Stomach (tissue), 9 donors: ENCODE results near the gene ITPR2. TPM values are rescaled to one million over a fixed set of nuclear protein-coding genes. Genes with fewer than 3 reads are reported as not detected.

Experiments used
- DNase-seq, 2 donors: peaks; one replicate each; pipeline versions ENCODE4 v3.0.0 to v3.0.0-alpha.2; 2013 to 2019
- H3K27ac ChIP-seq, 5 donors: fragments of 200-600 bp in 4 of 5; sonication (generic) in 4 of 5; one replicate each; pipeline ENCODE4 v1.5.1; 2013 to 2019; ENCODE audit warnings: mild to moderate bottlenecking in 1 of 5, moderate library complexity in 1 of 5
- H3K27me3 ChIP-seq, 3 donors: fragments of 200-600 bp; sonication (generic); one replicate each; pipeline ENCODE4 v1.5.1; 2017 to 2019; ENCODE audit warnings: mixed run types in 1 of 3
- H3K36me3 ChIP-seq, 4 donors: fragments of 200-600 bp; sonication (generic); 1 replicate in 3 of 4; 2 replicates in 1 of 4; pipeline ENCODE4 v1.5.1; 2016 to 2019
- H3K4me1 ChIP-seq, 4 donors: fragments of 200-600 bp; sonication (generic); one replicate each; pipeline ENCODE4 v1.5.1; 2016 to 2019
- H3K4me3 ChIP-seq, 4 donors: fragments of 200-600 bp; sonication (generic) in 3 of 4; one replicate each; pipeline ENCODE4 v1.5.1; 2016 to 2019; ENCODE audit warnings: mild to moderate bottlenecking in 1 of 4
- H3K9me3 ChIP-seq, 4 donors: fragments of 200-600 bp; sonication (generic); one replicate each; pipeline ENCODE4 v1.5.1; 2016 to 2019
- CTCF ChIP-seq, 7 experiments: fragments of 450-650 bp in 4 of 7; fragments of 200-600 bp in 3 of 7; sonication (generic) in 3 of 7; IDR thresholded peaks; one replicate each; pipeline ENCODE4 v1.5.1; 2016 to 2019; ENCODE audit warnings: antibody characterized with exemption in 7 of 7, control low read depth in 2 of 7, mild to moderate bottlenecking in 1 of 7
- EP300 ChIP-seq: sonication (generic); formaldehyde crosslinking; IDR thresholded peaks from one replicate; pipeline ENCODE4 v1.6.1; 2017; ENCODE audit warnings: antibody characterized with exemption
- POLR2A ChIP-seq, 4 donors: fragments of 450-650 bp; IDR thresholded peaks; one replicate each; pipeline ENCODE4 v1.6.1; 2016; ENCODE audit warnings: antibody characterized with exemption in 4 of 4, control low read depth in 2 of 4, mild to moderate bottlenecking in 1 of 4, moderate library complexity in 1 of 4
- POLR2AphosphoS5 ChIP-seq, 3 donors: sonication (generic); formaldehyde crosslinking; IDR thresholded peaks; one replicate each; pipeline ENCODE4 v1.6.1; 2016; ENCODE audit warnings: antibody characterized with exemption in 3 of 3
- WGBS, 5 donors: extraction: QIAGEN DNeasy Blood & Tissue Kit in 3 of 5; methylation state at CpG; one replicate each; pipeline versions ENCODE4 v1.1.5 to v1.1.7; 2013 to 2018; 5-methylcytosine and 5-hydroxymethylcytosine counted together
- intact Hi-C: fragments of 100-400 bp; cut with DNase I; formaldehyde crosslinking; loops from one replicate; pipeline ENCODE4 v1.15.1; 2023; ENCODE audit warnings: low total_unique reads
- polyA plus RNA-seq, 3 donors: library from polyadenylated mRNA; stranded (reverse); fragments of 200-250 nt; gene quantifications; one replicate each; pipeline ENCODE4 v1.2.3, GENCODE V29; 2013
- total RNA-seq, 5 donors: library from RNA; depleted of rRNA; stranded (reverse); fragments of >200 nt; gene quantifications; one replicate each; pipeline versions ENCODE4 v1.1.0 to v1.2.3, GENCODE V29; 2014 to 2016
- donor health status: healthy with polysubstance abuse.
- donor health status: Bipolar disorder and iron deficiency.
- donor health status: healthy.

The ITPR2 gene
- total and polyA plus RNA-seq, 8 donors: 1.4 to 172 (median 23.4) TPM

GRCh38 chr12:26711072-26711471 is 121.9 kb downstream of the ITPR2 start:
- intact Hi-C loops: no loop called here
- TF ChIP-seq EP300 (no peak), CTCF (IDR thresholded peaks at IDR 0.05) (no peak), POLR2AphosphoS5 (IDR thresholded peaks at IDR 0.05) (no peak), POLR2A (IDR thresholded peaks at IDR 0.05) (no peak)
- Histone ChIP-seq H3K9me3 (no peaks in the 10 kb centered on the region), H3K36me3 (peaks cover 0 to 47% (median 32%) of the 10 kb centered on the region in 4 donors), H3K27me3 (no peaks in the 10 kb centered on the region), H3K4me1 (no peaks in the 10 kb centered on the region), H3K4me3 (no peak overlapping the region), H3K27ac (no peak overlapping the region)
- 73 to 82% (median 78%) methylated on average over 5 of the region's 5 CpGs for WGBS, 5 donors
- DNase-seq: no peak

- Histone ChIP-seq H3K36me3 (peaks cover 0 to 21% (median 10%) of the 10 kb centered on the region in 4 donors), H3K27me3 (no peaks in the 10 kb centered on the region), H3K4me1 (peaks cover 13 to 25% (median 19%) of the 10 kb centered on the region in 4 donors), H3K9me3 (no peaks in the 10 kb centered on the region), H3K4me3 (no peak overlapping the region), H3K27ac (no peak overlapping the region)
- WGBS, 5 donors: 93 to 98% (median 95%) methylated on average over 2 of the region's 2 CpGs
- intact Hi-C loops: no loop called here
- TF ChIP-seq EP300 (no peak), POLR2AphosphoS5 (IDR thresholded peaks at IDR 0.05) (no peak), CTCF (IDR thresholded peaks at IDR 0.05) (no peak), POLR2A (IDR thresholded peaks at IDR 0.05) (no peak)
- DNase-seq: no peak
Observed at GRCh38 chr12:26705851-26706250, 127.1 kb downstream of the ITPR2 start.

- Histone ChIP-seq H3K4me1 (peaks cover 13 to 25% (median 19%) of the 10 kb centered on the region in 4 donors), H3K4me3 (no peak overlapping the region), H3K9me3 (no peaks in the 10 kb centered on the region), H3K36me3 (peaks cover 0 to 11% (median 1%) of the 10 kb centered on the region in 4 donors), H3K27ac (peak overlapping the region in 3 of 5 donors; percentile 12 to 37 (median 15)), H3K27me3 (no peaks in the 10 kb centered on the region)
- 9 to 30% (median 17%) methylated on average over 2 of the region's 2 CpGs for WGBS, 5 donors
- TF ChIP-seq POLR2AphosphoS5 (IDR thresholded peaks at IDR 0.05): no peak
- no peak for TF ChIP-seq POLR2A (IDR thresholded peaks at IDR 0.05)
- intact Hi-C loops: no loop called here
- DNase-seq: peak in 1 of 2 donors; percentile 26
Observed at GRCh38 chr12:26704684-26705460, 128.1 kb downstream of the ITPR2 start.

GRCh38 chr12:26704214-26704613 is 128.8 kb downstream of the ITPR2 start:
- Histone ChIP-seq H3K27ac (no peak overlapping the region), H3K27me3 (no peaks in the 10 kb centered on the region)
- intact Hi-C loops: no loop called here

GRCh38 chr12:26702741-26703140 is 130.3 kb downstream of the ITPR2 start:
- H3K36me3 ChIP-seq: no peaks in the 10 kb centered on the region
- no peaks in the 10 kb centered on the region for H3K9me3 ChIP-seq
- no peak overlapping the region for H3K27ac ChIP-seq
- 92 to 96% (median 94%) methylated on average over 4 of the region's 4 CpGs for WGBS, 5 donors
- intact Hi-C loops: no loop called here
- H3K27me3 ChIP-seq: no peaks in the 10 kb centered on the region
- H3K4me1 ChIP-seq: peaks cover 13 to 25% (median 19%) of the 10 kb centered on the region in 4 donors
- DNase-seq: no peak
- TF ChIP-seq CTCF (IDR thresholded peaks at IDR 0.05): no peak
- H3K4me3 ChIP-seq: no peak overlapping the region

More at GRCh38 chr12:26704214-26704613, 128.8 kb downstream of the ITPR2 start:
- WGBS, 5 donors: 17 to 42% (median 29%) methylated on average over 1 of the region's 1 CpG
- no peak for TF ChIP-seq POLR2A (IDR thresholded peaks at IDR 0.05)
- H3K9me3 ChIP-seq: no peaks in the 10 kb centered on the region
- peaks cover 13 to 25% (median 19%) of the 10 kb centered on the region in 4 donors for H3K4me1 ChIP-seq
- peaks cover 0 to 7% (median 0%) of the 10 kb centered on the region in 4 donors for H3K36me3 ChIP-seq
- DNase-seq: no peak
- no peak overlapping the region for H3K4me3 ChIP-seq
